Putamen (tissue), 1 donor: ENCODE measurements around the gene BNC2.
"Not testable (repeated sequence)": the region's sequence is repeated elsewhere in the genome, so short reads cannot be mapped to it uniquely, and the experiment has no call there.

Source experiments
- DNase-seq: peaks from one replicate; pipeline ENCODE4 v3.0.0-alpha.2; 2016; ENCODE audit warnings: low spot score

The BNC2 gene

GRCh38 chr9:16500386-16500785, 370.1 kb downstream of the BNC2 start:
- no peak for DNase-seq

GRCh38 chr9:16499892-16500291, 370.6 kb downstream of the BNC2 start:
- DNase-seq, result no peak

- DNase-seq, result no peak
These were observed 373.6 kb downstream of the BNC2 start for GRCh38 chr9:16496908-16497307.

GRCh38 chr9:16487915-16488314, 382.6 kb downstream of the BNC2 start:
- no peak for DNase-seq

GRCh38 chr9:16485575-16486321, 384.7 kb downstream of the BNC2 start:
- no peak for DNase-seq

- DNase-seq, result no peak
These were observed 385.3 kb downstream of the BNC2 start for GRCh38 chr9:16485160-16485559.

GRCh38 chr9:16484744-16485143, 385.7 kb downstream of the BNC2 start:
- DNase-seq, result no peak

GRCh38 chr9:16484180-16484579, 386.3 kb downstream of the BNC2 start:
- no peak for DNase-seq

- DNase-seq, result no peak
These were observed 387.7 kb downstream of the BNC2 start for GRCh38 chr9:16482764-16483163.

GRCh38 chr9:16480584-16480983, 389.9 kb downstream of the BNC2 start:
- DNase-seq, result not testable (repeated sequence)

GRCh38 chr9:16475996-16476395, 394.5 kb downstream of the BNC2 start:
- no peak for DNase-seq

GRCh38 chr9:16475257-16475656, 395.2 kb downstream of the BNC2 start:
- DNase-seq, result no peak

GRCh38 chr9:16469184-16469583, 401.3 kb downstream of the BNC2 start:
- DNase-seq, result no peak

- DNase-seq, result no peak
These were observed 408.6 kb downstream of the BNC2 start for GRCh38 chr9:16461851-16462250.

- DNase-seq, result no peak
These were observed 409.2 kb downstream of the BNC2 start for GRCh38 chr9:16461137-16461840.

GRCh38 chr9:16460696-16461095, 409.8 kb downstream of the BNC2 start:
- DNase-seq, result no peak

GRCh38 chr9:16459421-16460148, 410.9 kb downstream of the BNC2 start:
- no peak for DNase-seq

- DNase-seq, result no peak
These were observed 411.6 kb downstream of the BNC2 start for GRCh38 chr9:16458696-16459420.

- DNase-seq, result no peak
These were observed 414.6 kb downstream of the BNC2 start for GRCh38 chr9:16455842-16456241.

- no peak for DNase-seq
These were observed 417.1 kb downstream of the BNC2 start for GRCh38 chr9:16453390-16453789.

- DNase-seq, result no peak
These were observed 419.9 kb downstream of the BNC2 start for GRCh38 chr9:16450578-16450977.

- no peak for DNase-seq
These were observed 420.4 kb downstream of the BNC2 start for GRCh38 chr9:16450043-16450442.
